Neural progenitor cell (in vitro differentiated cells): ENCODE results near the gene MMS19.

Experiments
- EZH2 ChIP-seq: fragments of 200-600 bp; sonication (generic); IDR thresholded peaks from 2 replicates; pipeline ENCODE4 v1.6.1; 2017; ENCODE audit warnings: antibody characterized with exemption, mild to moderate bottlenecking, moderate library complexity
- TF ChIP-seq, protein P1 (sequence below): fragments of 200-600 bp; sonication (generic); IDR thresholded peaks from 2 replicates; pipeline ENCODE4 v1.5.1; 2017; ENCODE audit warnings: antibody characterized with exemption, mild to moderate bottlenecking

DNA sequence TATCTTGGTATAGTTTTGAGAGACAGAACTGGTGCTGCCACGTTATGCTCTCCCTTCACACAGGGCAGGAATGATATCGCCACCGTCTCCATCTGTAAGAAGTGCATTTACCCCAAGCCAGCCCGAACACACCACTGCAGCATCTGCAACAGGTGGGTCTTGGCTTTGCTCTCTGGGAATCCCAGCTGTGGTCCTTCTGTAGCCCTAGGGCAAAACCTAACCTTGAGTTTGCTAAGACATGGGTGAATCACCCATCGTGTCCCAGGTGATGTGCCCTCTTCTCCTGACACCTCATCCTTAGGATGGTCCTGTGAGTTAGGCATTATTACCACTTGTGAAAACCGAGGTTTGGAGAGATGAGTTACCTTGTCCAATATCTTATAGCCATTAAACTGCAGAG lies 45.9 kb downstream of the MMS19 start:
- TF ChIP-seq, protein P1, sequence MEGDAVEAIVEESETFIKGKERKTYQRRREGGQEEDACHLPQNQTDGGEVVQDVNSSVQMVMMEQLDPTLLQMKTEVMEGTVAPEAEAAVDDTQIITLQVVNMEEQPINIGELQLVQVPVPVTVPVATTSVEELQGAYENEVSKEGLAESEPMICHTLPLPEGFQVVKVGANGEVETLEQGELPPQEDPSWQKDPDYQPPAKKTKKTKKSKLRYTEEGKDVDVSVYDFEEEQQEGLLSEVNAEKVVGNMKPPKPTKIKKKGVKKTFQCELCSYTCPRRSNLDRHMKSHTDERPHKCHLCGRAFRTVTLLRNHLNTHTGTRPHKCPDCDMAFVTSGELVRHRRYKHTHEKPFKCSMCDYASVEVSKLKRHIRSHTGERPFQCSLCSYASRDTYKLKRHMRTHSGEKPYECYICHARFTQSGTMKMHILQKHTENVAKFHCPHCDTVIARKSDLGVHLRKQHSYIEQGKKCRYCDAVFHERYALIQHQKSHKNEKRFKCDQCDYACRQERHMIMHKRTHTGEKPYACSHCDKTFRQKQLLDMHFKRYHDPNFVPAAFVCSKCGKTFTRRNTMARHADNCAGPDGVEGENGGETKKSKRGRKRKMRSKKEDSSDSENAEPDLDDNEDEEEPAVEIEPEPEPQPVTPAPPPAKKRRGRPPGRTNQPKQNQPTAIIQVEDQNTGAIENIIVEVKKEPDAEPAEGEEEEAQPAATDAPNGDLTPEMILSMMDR = no peak
- no peak for TF ChIP-seq EZH2
